Brain microvascular endothelial cell (primary cell): ENCODE results near the gene AMFR.

Experiments
- DNase-seq: peaks from one replicate; pipeline ENCODE4 v3.0.0-alpha.2; 2020
- H3K27ac ChIP-seq: fragments of 250-450 bp; sonication (Bioruptor Pico); 2 replicates; pipeline ENCODE4 v1.5.1; 2020; ENCODE audit warnings: mild to moderate bottlenecking, moderate library complexity
- H3K27me3 ChIP-seq: fragments of 250-450 bp; sonication (Bioruptor Pico); replicated peaks from 2 replicates; pipeline ENCODE4 v1.5.1; 2020; ENCODE audit warnings: mild to moderate bottlenecking
- H3K36me3 ChIP-seq: fragments of 250-450 bp; sonication (Bioruptor Pico); replicated peaks from 2 replicates; pipeline ENCODE4 v1.5.1; 2020; ENCODE audit warnings: mild to moderate bottlenecking
- H3K4me3 ChIP-seq: 2 replicates; pipeline ENCODE4 v1.5.1; 2011; ENCODE audit warnings: low read depth, mild to moderate bottlenecking, control low read depth, low read length, moderate library complexity
- in situ Hi-C: cut with HindIII; loops from 2 replicates; pipeline ENCODE4 v1.10.0; 2017; ENCODE audit warnings: low sequenced_read_pairs, low pct_ligation_motif_present
- TF ChIP-seq, protein P1 (sequence below): IDR thresholded peaks from 2 replicates; pipeline ENCODE4 v1.5.1; 2011; ENCODE audit warnings: low read depth, mild to moderate bottlenecking, moderate library complexity, low read length, control low read depth, inconsistent platforms; ENCODE audit errors: missing control alignments

The AMFR gene

DNA sequence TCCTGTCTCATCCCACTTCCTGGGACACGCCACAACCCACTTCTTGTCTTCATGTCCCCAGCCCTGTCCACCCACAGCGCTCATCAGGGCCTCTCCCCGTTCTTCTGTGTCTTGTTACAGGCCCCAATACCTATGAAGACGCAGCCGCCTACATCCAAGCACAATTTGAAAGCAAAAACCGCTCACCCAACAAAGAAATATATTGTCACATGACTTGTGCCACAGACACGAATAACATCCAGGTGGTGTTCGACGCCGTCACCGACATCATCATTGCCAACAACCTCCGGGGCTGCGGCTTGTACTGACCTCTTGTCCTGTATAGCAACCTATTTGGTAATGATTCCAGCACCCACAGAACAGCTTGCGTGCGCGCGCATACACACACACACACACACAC, 70.6 kb downstream of the AMFR start:
- TF ChIP-seq, protein P1, sequence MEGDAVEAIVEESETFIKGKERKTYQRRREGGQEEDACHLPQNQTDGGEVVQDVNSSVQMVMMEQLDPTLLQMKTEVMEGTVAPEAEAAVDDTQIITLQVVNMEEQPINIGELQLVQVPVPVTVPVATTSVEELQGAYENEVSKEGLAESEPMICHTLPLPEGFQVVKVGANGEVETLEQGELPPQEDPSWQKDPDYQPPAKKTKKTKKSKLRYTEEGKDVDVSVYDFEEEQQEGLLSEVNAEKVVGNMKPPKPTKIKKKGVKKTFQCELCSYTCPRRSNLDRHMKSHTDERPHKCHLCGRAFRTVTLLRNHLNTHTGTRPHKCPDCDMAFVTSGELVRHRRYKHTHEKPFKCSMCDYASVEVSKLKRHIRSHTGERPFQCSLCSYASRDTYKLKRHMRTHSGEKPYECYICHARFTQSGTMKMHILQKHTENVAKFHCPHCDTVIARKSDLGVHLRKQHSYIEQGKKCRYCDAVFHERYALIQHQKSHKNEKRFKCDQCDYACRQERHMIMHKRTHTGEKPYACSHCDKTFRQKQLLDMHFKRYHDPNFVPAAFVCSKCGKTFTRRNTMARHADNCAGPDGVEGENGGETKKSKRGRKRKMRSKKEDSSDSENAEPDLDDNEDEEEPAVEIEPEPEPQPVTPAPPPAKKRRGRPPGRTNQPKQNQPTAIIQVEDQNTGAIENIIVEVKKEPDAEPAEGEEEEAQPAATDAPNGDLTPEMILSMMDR, result no peak
- Histone ChIP-seq H3K27ac (no peak overlapping the region), H3K4me3 (no peak overlapping the region), H3K27me3 (no peaks in the 10 kb centered on the region), H3K36me3 (no peaks in the 10 kb centered on the region)
- no peak for DNase-seq
- in situ Hi-C loops, result no loop called here

DNA sequence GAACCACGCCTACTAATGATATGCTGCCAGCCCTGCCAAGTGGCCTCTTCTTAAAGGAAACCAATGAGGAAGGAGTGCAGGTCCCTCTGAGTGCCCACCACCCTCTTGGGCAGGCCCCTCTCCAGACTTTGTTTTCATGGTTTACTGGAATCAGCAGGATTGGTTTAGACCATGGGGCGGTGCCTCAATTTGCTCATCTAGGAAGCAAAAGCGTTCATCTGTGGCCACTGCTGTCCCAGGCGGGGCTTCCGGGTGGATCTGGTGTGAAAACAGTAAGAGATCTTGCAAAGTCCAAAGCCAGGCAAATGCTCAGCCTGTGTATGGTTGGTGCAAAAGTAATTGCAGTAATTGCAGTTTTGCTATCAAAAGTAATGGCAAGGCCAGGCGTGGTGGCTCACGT, 71.3 kb downstream of the AMFR start:
- H3K36me3 ChIP-seq, result no peaks in the 10 kb centered on the region
- in situ Hi-C loops, result no loop called here
- TF ChIP-seq, protein P1, result no peak
- H3K4me3 ChIP-seq, result no peak overlapping the region
- no peak for DNase-seq
- H3K27me3 ChIP-seq, result no peaks in the 10 kb centered on the region
- no peak overlapping the region for H3K27ac ChIP-seq

DNA sequence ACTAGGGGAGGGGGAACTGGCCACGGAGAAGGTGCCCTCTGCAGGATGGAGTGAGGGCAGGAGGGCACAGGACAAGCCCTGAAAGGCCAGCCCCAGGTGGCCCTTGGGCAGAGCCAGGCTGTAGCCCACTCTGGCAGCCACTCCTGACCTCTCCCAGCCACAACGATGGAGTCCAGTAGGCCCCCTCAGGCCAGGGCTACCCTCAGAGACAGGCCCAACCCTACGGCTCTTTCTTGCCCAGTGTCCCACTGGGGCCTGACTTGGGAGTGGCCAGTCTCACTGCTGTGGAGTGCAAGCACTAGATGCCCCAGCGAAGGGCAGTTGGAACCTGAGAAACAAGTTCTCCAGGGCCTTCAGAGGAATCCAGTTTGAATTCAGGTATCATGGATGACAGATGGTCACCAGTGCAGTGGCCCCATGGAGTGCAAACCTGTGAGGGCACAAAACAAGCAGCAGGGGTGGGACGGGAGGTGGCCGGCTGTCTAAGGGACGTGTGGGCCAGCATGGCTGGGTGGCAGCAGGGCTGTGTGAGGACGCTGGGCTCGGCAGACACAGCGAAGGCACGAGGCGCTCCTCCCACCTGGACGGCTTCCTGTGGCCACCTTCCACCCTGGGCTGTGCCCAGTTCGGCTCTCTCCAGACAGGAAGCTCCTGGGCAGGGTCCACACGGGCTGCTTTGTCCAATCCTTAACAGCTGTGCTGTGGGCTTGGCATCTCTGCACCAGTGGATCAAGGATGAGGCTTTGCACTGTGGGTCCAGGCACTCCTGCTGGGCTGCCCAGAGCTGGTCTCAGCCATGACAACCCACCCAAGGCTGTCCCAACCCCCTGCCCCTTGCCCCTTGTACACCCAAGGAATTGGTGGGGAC, 72.1 kb downstream of the AMFR start:
- no peak overlapping the region for H3K4me3 ChIP-seq
- TF ChIP-seq, protein P1, result no peak
- H3K36me3 ChIP-seq, result no peaks in the 10 kb centered on the region
- in situ Hi-C loops, result no loop called here
- H3K27me3 ChIP-seq, result no peaks in the 10 kb centered on the region
- no peak overlapping the region for H3K27ac ChIP-seq
- no peak for DNase-seq

DNA sequence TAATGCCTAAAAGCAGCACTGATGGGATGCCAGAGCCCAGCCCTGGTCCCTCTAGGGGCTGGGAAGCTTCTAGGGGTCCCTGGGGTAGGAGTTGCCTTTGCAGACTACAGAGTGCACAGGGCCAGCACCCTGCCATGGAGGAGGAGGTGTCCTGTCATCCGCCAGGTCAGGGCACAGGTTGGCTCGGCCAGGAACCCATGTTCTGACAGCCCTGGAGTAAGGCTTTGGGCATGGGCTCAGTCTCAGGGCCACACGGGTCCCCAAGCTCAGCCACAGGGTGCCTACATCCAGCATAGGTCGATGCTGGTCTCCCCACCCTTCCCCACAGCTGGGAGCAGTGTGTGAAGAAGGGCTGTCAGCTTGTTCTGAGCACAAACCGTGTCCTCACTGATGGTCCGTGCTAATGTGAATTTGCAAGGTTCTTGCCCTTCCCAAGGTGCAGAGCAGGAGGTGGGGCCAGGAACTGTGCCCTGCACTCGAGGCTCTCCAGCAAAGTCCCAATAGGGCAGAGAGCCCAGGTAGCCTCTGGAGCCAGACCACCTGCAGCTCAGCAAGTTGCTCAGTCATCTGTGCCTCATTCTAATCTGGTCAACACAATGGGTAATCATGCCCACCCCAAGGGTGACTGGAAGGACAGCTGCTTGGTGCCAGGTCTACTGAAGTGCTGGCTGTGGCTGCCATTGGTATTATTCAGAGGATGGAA, 72.8 kb downstream of the AMFR start:
- Histone ChIP-seq H3K36me3 (no peaks in the 10 kb centered on the region), H3K4me3 (no peak overlapping the region), H3K27me3 (no peaks in the 10 kb centered on the region), H3K27ac (no peak overlapping the region)
- no peak for DNase-seq
- TF ChIP-seq, protein P1, result no peak
- in situ Hi-C loops, result no loop called here

DNA sequence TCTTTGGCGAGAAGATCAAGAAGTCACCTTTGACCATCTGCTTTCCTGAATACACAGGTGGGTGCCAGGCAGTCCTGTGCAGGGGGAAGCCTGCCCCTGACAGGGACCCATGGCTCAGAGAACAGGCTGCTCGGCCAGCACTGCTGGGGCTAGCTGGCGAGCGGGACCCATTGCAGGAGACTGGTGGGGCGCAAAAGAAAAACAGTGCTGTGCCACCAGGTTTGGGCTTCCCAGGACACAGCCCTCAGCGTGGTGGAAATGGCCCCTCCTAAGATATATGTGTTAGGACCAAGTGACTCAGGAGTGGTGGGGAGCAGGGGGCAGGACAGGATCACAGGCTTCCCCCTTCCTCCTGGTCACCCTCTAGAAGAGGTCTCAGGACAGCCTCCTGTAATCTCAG, 73.9 kb downstream of the AMFR start:
- Histone ChIP-seq H3K36me3 (no peaks in the 10 kb centered on the region), H3K27me3 (no peaks in the 10 kb centered on the region), H3K27ac (no peak overlapping the region), H3K4me3 (no peak overlapping the region)
- in situ Hi-C loops, result no loop called here
- DNase-seq, result no peak
- TF ChIP-seq, protein P1, result no peak
